Measurements from ENCODE around the gene JMJD7. TPM values are rescaled to one million over a fixed set of nuclear protein-coding genes. Genes with fewer than 3 reads are reported as not detected.

JMJD7 gene
- total RNA-seq, 1 experiment from 2014 or later: 13.5 TPM

DNA sequence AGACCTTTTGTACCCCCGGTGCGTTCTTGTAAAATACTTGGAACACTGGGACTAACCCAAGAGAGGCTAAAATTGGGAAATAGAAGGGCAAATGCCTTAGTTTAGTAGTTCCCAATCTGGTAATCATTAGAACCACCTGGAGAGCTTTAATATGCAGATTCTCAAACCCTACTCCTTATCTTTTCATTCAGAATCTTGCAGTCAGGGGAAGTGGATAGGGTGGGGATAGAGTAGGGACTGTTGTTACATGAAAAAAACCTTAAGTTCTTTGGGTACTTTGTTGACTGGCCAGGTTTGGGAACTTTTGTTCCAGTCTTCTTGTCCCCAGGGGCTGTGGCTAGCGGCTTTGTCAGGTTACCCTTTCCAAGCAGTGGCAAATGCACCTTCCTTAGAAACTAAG is 37.7 kb upstream of the JMJD7 start:
- peak overlapping the region; percentile 22 for H3K9ac ChIP-seq (ENCODE audit: low read length)
- no peaks in the 10 kb centered on the region for H3K36me3 ChIP-seq (ENCODE audit: control insufficient read depth in 1 of 2, insufficient read depth in 2 of 2, low read length in 2 of 2)
- no peaks in the 10 kb centered on the region for H4K20me1 ChIP-seq (ENCODE audit: insufficient read depth)
- no peak for DNase-seq (ENCODE audit: low read depth, low spot score)
- H3K9me3 ChIP-seq (ENCODE audit: control insufficient read depth in 1 of 2, insufficient read depth in 1 of 2, low read depth in 1 of 2, low read length in 2 of 2): no peaks in the 10 kb centered on the region
- intact Hi-C loops (cut with micrococcal nuclease): no loop called here
- H3K9me2 ChIP-seq (ENCODE audit: insufficient read depth): no peaks in the 10 kb centered on the region
- TF ChIP-seq SIN3A (IDR thresholded peaks at IDR 0.05; ENCODE audit: low read depth): no peak
- TF ChIP-seq, protein P1, sequence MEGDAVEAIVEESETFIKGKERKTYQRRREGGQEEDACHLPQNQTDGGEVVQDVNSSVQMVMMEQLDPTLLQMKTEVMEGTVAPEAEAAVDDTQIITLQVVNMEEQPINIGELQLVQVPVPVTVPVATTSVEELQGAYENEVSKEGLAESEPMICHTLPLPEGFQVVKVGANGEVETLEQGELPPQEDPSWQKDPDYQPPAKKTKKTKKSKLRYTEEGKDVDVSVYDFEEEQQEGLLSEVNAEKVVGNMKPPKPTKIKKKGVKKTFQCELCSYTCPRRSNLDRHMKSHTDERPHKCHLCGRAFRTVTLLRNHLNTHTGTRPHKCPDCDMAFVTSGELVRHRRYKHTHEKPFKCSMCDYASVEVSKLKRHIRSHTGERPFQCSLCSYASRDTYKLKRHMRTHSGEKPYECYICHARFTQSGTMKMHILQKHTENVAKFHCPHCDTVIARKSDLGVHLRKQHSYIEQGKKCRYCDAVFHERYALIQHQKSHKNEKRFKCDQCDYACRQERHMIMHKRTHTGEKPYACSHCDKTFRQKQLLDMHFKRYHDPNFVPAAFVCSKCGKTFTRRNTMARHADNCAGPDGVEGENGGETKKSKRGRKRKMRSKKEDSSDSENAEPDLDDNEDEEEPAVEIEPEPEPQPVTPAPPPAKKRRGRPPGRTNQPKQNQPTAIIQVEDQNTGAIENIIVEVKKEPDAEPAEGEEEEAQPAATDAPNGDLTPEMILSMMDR (IDR thresholded peaks at IDR 0.05 in 2 of 3, conservative IDR thresholded peaks at IDR 0.05 in 1 of 3; ENCODE audit: borderline replicate concordance in 1 of 3, insufficient read depth in 1 of 3, low read depth in 2 of 3, low read length in 2 of 3): no peak
- peaks cover 4% of the 10 kb centered on the region for H3K79me2 ChIP-seq (ENCODE audit: insufficient read depth, low read length)
- no TSS peak for BruUV-seq (replicated peaks)
- ChIA-PET CTCF (interaction anchor here (4.1 kb wide), 1 partner anchor 17 kb away, joined by 22 read pairs; the partner anchor contains the start of gene MAPKBP1), POLR2A (no interaction called here), RAD21 (ENCODE audit: low non-redundant PET in 1 of 2, low total read pairs in 2 of 2, uncharacterized antibody in 2 of 2, unreplicated experiment in 2 of 2) (no interaction called here)
- H3K4me2 ChIP-seq (ENCODE audit: low read length): peak overlapping the region; percentile 75
- H3K27me3 ChIP-seq (ENCODE audit: insufficient read depth, low read length): no peaks in the 10 kb centered on the region
- H2AFZ ChIP-seq (ENCODE audit: low read depth, low read length, poor library complexity, severe bottlenecking): no peak overlapping the region
- no peak for ATAC-seq
- peak overlapping the region in 1 of 2 experiments; percentile 36; a peak in 1 of 4 replicates for H3K4me3 ChIP-seq (replicated peaks in 1 of 2; ENCODE audit: low read depth in 1 of 2, low read length in 2 of 2)
- H3K27ac ChIP-seq (ENCODE audit: low read depth, low read length): peak overlapping the region; percentile 66; the same call in 1 of the 2 replicates
- H3K4me1 ChIP-seq (ENCODE audit: control insufficient read depth in 1 of 2, insufficient read depth in 2 of 2, low read length in 2 of 2): peaks cover 20 to 38% of the 10 kb centered on the region in 2 experiments

DNA sequence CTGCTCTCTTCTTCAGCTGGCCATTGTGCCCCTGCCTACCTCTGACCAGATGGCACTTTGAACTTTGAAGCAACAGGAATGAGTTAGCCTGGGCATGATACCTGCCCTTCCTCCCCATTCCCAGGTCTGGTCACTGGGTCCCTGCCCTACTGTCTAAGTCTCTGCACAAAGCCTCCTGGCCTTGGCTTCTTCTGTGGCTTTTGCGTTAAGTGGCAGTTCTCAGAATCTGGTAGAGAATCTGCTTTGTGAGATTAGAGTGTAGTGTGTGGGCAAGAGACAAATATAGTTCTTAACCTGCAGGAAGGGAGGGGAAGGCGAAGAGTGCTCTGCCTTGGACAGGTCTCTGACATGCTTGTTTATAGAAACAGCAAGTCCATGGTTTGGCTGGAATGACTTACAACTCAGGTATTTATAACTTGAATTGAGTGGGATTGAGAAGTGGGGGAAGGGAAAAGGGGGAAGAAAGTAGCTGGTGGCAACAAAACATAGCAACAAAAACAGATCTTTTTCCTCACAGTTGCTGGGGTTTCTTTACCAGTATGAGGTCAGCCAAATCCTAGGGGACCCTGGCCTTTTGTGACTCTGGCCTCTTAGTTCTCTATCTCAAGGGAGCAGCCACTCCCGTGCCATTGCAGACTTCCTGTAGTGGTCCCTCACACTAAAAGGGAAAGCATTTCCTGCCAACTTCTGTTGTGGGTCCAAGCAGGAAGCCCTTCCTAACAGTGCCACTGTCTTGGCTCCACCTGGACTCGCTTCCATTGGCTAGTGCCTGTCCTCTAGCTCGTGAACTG is 36.9 kb upstream of the JMJD7 start:
- RAD21 ChIA-PET (ENCODE audit: low non-redundant PET in 1 of 2, low total read pairs in 2 of 2, uncharacterized antibody in 2 of 2, unreplicated experiment in 2 of 2): no interaction called here

More for the DNA sequence above, 36.9 kb upstream of the JMJD7 start:
- no peaks in the 10 kb centered on the region; the same call in none of the 2 replicates for H3K79me2 ChIP-seq (ENCODE audit: insufficient read depth, low read length)
- no peaks in the 10 kb centered on the region for H3K27me3 ChIP-seq (ENCODE audit: insufficient read depth, low read length)
- DNase-seq (ENCODE audit: low read depth, low spot score) (peak; percentile 28), ATAC-seq (peak; percentile 81)
- no peaks in the 10 kb centered on the region for H3K9me2 ChIP-seq (ENCODE audit: insufficient read depth)
- TF ChIP-seq FOSL1 (IDR thresholded peaks at IDR 0.05; ENCODE audit: low read depth): peak; percentile 46; the same call in 1 of the 2 replicates
- TF ChIP-seq SIN3A (IDR thresholded peaks at IDR 0.05; ENCODE audit: low read depth): no peak
- TF ChIP-seq CBX3 (IDR thresholded peaks at IDR 0.05; ENCODE audit: low read depth): peak; percentile 56; the same call in 1 of the 2 replicates
- TF ChIP-seq SP1 (IDR thresholded peaks at IDR 0.05; ENCODE audit: low read depth): peak; percentile 51
- TF ChIP-seq JUND (IDR thresholded peaks at IDR 0.05): peak; percentile 47
- peak overlapping the region; percentile 22 for H3K9ac ChIP-seq (ENCODE audit: low read length)
- ChIA-PET CTCF (interaction anchor here (4.1 kb wide), 1 partner anchor 17 kb away, joined by 22 read pairs; the partner anchor contains the start of gene MAPKBP1), POLR2A (interaction anchor here (0.6 to 0.9 kb wide), 2 partner anchors 12 to 17 kb away, joined by 3 to 6 read pairs; partner anchors contain the start of gene MAPKBP1)
- peak overlapping the region; percentile 66 for H3K27ac ChIP-seq (ENCODE audit: low read depth, low read length)
- H4K20me1 ChIP-seq (ENCODE audit: insufficient read depth): no peaks in the 10 kb centered on the region
- intact Hi-C loops (cut with micrococcal nuclease): no loop called here
- H3K4me1 ChIP-seq (ENCODE audit: control insufficient read depth in 1 of 2, insufficient read depth in 2 of 2, low read length in 2 of 2): peaks cover 20 to 38% of the 10 kb centered on the region in 2 experiments
- peak overlapping the region; percentile 75 for H3K4me2 ChIP-seq (ENCODE audit: low read length)
- H3K9me3 ChIP-seq (ENCODE audit: control insufficient read depth in 1 of 2, insufficient read depth in 1 of 2, low read depth in 1 of 2, low read length in 2 of 2): no peaks in the 10 kb centered on the region
- H3K36me3 ChIP-seq (ENCODE audit: control insufficient read depth in 1 of 2, insufficient read depth in 2 of 2, low read length in 2 of 2): no peaks in the 10 kb centered on the region
- H2AFZ ChIP-seq (ENCODE audit: low read depth, low read length, poor library complexity, severe bottlenecking): no peak overlapping the region
- H3K4me3 ChIP-seq (replicated peaks in 1 of 2; ENCODE audit: low read depth in 1 of 2, low read length in 2 of 2): peak overlapping the region in 1 of 2 experiments; percentile 36; a peak in 2 of 4 replicates
- no TSS peak for BruUV-seq (replicated peaks)

All from HCT116 (cell line).